Hepatocyte (in vitro differentiated cells): ENCODE data around the gene ADAR.

Experiments used
- EZH2 ChIP-seq: fragments of 200-600 bp; sonication (generic); IDR thresholded peaks from 2 replicates; pipeline ENCODE4 v1.6.1; 2016; ENCODE audit warnings: antibody characterized with exemption, mild to moderate bottlenecking, borderline replicate concordance
- TF ChIP-seq, protein P1 (sequence below): fragments of 200-600 bp; sonication (generic); IDR thresholded peaks from 2 replicates; pipeline ENCODE4 v1.5.1; 2016; ENCODE audit warnings: antibody characterized with exemption, mild to moderate bottlenecking; ENCODE audit not compliant: poor library complexity

DNA sequence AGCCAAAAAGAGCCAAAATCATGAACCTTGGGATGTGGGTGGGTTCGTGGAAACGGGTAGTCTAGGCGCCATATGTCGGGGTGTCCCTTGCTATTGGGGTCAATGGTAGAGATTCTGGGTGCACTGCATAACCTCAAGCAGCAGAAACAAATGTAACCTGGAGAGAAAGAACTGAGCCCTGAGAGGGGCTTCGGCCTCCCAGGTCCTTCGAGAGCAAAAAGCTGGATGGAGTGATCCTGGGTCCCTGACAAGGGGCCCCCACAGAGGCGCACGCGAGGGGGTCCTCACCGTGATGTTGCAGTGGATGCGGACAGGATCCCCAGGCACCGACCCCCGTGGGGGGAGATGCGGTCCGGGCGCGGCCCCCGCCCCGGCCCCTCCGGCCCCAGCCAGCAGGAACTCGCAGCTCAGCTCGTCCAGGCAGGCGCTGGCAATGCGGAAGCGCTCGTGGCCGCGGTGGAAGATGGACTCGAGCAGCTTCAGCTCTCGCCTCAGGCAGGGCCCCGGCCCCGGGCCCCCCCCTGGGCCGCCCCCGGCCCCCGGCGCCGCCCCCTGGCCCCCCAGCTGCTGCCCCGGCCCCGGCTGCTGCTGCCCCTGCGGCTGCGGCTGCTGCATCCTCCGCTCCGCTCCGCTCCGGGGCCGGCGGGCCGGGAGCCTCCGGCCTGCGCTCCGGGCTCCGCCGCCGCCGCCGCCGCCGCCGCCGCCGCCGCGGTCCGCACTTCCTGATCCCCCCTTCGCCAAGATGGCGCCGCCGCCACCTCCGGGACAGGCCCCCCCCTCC is 49.9 kb downstream of the ADAR start, which contains the start of gene UBE2Q1:
- TF ChIP-seq, protein P1, sequence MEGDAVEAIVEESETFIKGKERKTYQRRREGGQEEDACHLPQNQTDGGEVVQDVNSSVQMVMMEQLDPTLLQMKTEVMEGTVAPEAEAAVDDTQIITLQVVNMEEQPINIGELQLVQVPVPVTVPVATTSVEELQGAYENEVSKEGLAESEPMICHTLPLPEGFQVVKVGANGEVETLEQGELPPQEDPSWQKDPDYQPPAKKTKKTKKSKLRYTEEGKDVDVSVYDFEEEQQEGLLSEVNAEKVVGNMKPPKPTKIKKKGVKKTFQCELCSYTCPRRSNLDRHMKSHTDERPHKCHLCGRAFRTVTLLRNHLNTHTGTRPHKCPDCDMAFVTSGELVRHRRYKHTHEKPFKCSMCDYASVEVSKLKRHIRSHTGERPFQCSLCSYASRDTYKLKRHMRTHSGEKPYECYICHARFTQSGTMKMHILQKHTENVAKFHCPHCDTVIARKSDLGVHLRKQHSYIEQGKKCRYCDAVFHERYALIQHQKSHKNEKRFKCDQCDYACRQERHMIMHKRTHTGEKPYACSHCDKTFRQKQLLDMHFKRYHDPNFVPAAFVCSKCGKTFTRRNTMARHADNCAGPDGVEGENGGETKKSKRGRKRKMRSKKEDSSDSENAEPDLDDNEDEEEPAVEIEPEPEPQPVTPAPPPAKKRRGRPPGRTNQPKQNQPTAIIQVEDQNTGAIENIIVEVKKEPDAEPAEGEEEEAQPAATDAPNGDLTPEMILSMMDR = no peak
- TF ChIP-seq EZH2 = no peak
